ENCODE measurements around the gene ZBTB16.

The ZBTB16 gene

GRCh38 chr11:114196997-114197703 lies 137.6 kb downstream of the ZBTB16 start:
- no peak for TF ChIP-seq CTCF (IDR thresholded peaks at IDR 0.05; ENCODE audit: extremely low read depth, missing control alignments)
- DNase-seq (ENCODE audit: low spot score) = peak; percentile 22

DNA sequence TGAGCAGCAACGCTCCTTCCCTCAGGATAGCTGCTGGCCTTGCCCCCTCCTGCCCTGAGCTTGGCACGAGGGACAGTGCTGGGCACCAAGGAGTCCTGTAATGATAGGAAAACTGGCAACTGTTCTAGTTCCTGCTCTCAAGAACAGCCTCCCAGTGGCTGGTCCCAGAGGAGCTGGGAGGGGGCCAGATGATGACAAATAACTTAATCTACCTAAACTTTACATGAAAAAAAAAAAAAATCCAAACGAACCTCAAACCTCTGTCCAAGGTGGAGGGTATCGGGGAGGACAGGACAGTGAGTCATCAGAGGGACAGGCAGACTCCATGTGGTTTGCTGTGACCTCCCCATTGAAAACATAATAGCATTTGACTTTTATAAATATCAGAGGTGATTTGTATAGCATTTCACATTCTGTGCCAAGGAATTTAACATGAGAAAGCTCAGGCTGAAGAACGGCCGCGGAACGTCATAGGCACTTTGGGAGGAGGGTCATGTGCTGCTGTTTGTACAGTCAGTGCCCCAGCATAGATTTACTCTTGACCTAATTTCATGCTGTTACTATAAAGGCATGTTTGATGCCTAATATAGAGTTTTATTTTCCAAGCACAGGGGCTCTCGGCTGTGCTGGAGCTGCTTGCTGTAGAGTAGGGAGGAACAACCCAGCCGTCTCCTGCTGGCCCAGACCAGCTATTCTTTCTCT lies 138.4 kb downstream of the ZBTB16 start:
- TF ChIP-seq CTCF (IDR thresholded peaks at IDR 0.05; ENCODE audit: extremely low read depth, missing control alignments) = no peak

DNA sequence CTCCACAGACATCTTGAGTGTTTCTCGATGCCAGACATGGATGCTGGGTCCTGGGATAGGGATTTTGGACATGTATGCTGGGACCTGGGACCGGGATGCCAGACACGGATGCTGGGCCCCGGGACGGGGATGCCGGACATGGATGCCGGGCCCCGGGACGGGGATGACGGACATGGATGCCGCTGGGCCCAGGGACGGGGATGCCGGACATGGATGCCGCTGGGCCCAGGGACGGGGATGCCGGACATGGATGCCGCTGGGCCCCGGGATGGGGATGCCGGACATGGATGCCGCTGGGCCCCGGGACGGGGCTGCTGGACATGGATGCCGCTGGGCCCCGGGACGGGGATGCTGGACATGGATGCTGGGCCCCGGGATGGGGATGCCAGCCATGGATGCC lies 139.5 kb downstream of the ZBTB16 start:
- TF ChIP-seq CTCF (IDR thresholded peaks at IDR 0.05; ENCODE audit: extremely low read depth, missing control alignments) = no peak
- no peak for DNase-seq (ENCODE audit: low spot score)

More for the DNA sequence above, 138.4 kb downstream of the ZBTB16 start:
- no peak for DNase-seq (ENCODE audit: low spot score)

GRCh38 chr11:114200351-114201133 lies 141.0 kb downstream of the ZBTB16 start:
- no peak for TF ChIP-seq CTCF (IDR thresholded peaks at IDR 0.05; ENCODE audit: extremely low read depth, missing control alignments)
- no peak for DNase-seq (ENCODE audit: low spot score)

DNA sequence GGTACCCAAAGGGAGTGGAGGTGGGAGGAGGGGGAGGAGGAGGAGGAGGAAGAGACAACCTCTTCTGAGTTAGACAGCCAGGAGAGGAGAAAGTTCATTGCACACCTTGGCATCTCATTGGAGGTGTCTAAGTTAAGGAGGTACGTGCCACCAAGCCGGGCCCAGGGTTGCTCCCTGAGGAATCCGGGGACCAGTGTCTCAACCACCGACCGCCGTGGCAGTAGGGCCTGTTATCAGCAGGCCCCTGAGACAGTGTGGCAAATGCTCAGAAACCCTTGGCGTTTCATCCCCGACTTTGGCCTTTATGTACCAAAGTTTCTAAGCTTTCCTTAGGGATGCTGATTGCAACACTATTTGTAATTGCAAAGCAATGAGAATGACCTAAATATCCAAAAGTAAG lies 141.7 kb downstream of the ZBTB16 start:
- no peak for TF ChIP-seq CTCF (IDR thresholded peaks at IDR 0.05; ENCODE audit: extremely low read depth, missing control alignments)
- no peak for DNase-seq (ENCODE audit: low spot score)

DNA sequence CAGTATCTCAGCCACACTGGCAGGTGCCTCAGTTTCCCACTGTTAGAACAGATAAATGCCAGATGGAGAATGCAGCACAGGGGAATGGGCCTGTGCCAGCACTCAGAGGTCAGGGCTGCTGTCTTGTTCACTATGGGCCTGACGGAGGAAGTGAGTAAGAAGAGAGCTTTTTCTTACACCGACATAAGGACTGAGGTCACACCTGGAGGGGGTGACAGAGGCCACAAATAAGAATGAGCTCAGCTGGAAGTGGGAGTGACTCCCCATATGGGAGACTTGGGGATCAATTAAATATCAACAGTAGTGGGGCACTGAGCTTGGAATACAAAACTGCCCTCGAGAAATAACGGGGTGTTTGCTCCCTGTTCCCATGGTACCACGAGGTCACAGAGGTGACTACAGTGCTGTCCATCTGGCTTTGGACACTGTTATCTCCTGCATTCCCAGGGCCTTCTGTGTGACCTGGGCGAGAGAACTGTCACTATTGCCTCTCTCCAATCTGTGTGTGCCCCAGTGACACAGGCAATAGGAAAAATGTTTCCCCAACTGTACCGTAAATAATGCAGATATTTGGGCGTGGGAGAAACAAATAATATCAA lies 142.6 kb downstream of the ZBTB16 start:
- DNase-seq (ENCODE audit: low spot score) = no peak
- TF ChIP-seq CTCF (IDR thresholded peaks at IDR 0.05; ENCODE audit: extremely low read depth, missing control alignments) = no peak
